Measurements from ENCODE around the gene CPA4. TPM values are rescaled to one million over a fixed set of nuclear protein-coding genes. Genes with fewer than 3 reads are reported as not detected.

CPA4 gene
- total RNA-seq, 4 donors from 2014 or later, result 68.7 to 116 (median 83.0) TPM

GRCh38 chr7:130298544-130299326, 5.8 kb downstream of the CPA4 start:
- no peaks in the 10 kb centered on the region for H3K27me3 ChIP-seq
- no peak for DNase-seq (ENCODE audit: low spot score in 2 of 2)
- H3K4me1 ChIP-seq, result peaks cover 39% of the 10 kb centered on the region
- WGBS, result 75% methylated on average over 5 of the region's 5 CpGs
- H3K9me3 ChIP-seq, result no peaks in the 10 kb centered on the region
- no peak overlapping the region for H3K4me3 ChIP-seq
- peak overlapping the region; percentile 21 for H3K27ac ChIP-seq
- H3K36me3 ChIP-seq, result no peaks in the 10 kb centered on the region
- no peak for TF ChIP-seq POLR2A (IDR thresholded peaks at IDR 0.05)
- TF ChIP-seq POLR2AphosphoS5 (IDR thresholded peaks at IDR 0.05), result no peak
- TF ChIP-seq, protein P1, sequence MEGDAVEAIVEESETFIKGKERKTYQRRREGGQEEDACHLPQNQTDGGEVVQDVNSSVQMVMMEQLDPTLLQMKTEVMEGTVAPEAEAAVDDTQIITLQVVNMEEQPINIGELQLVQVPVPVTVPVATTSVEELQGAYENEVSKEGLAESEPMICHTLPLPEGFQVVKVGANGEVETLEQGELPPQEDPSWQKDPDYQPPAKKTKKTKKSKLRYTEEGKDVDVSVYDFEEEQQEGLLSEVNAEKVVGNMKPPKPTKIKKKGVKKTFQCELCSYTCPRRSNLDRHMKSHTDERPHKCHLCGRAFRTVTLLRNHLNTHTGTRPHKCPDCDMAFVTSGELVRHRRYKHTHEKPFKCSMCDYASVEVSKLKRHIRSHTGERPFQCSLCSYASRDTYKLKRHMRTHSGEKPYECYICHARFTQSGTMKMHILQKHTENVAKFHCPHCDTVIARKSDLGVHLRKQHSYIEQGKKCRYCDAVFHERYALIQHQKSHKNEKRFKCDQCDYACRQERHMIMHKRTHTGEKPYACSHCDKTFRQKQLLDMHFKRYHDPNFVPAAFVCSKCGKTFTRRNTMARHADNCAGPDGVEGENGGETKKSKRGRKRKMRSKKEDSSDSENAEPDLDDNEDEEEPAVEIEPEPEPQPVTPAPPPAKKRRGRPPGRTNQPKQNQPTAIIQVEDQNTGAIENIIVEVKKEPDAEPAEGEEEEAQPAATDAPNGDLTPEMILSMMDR (IDR thresholded peaks at IDR 0.05), result no peak
- no peak for TF ChIP-seq EP300 (IDR thresholded peaks at IDR 0.05)

- H3K27ac ChIP-seq, result peak overlapping the region; percentile 21
- DNase-seq (ENCODE audit: low spot score in 2 of 2), result no peak
- WGBS, result 54% methylated on average over 7 of the region's 7 CpGs
Measured at GRCh38 chr7:130299866-130300265, 6.9 kb downstream of the CPA4 start.

GRCh38 chr7:130301501-130302020, 8.6 kb downstream of the CPA4 start:
- WGBS, result 86% methylated on average over 8 of the region's 8 CpGs
- H3K4me1 ChIP-seq, result peaks cover 13% of the 10 kb centered on the region
- TF ChIP-seq EP300 (IDR thresholded peaks at IDR 0.05) (no peak), POLR2AphosphoS5 (IDR thresholded peaks at IDR 0.05) (no peak), POLR2A (IDR thresholded peaks at IDR 0.05) (no peak)
- TF ChIP-seq, protein P1 (IDR thresholded peaks at IDR 0.05), result no peak
- DNase-seq (ENCODE audit: low spot score in 2 of 2), result no peak
- H3K27ac ChIP-seq, result no peak overlapping the region
- peaks cover 11% of the 10 kb centered on the region for H3K36me3 ChIP-seq
- no peak overlapping the region for H3K4me3 ChIP-seq
- no peaks in the 10 kb centered on the region for H3K9me3 ChIP-seq
- no peaks in the 10 kb centered on the region for H3K27me3 ChIP-seq

More at GRCh38 chr7:130299866-130300265, 6.9 kb downstream of the CPA4 start:
- Histone ChIP-seq H3K9me3 (no peaks in the 10 kb centered on the region), H3K4me3 (no peak overlapping the region), H3K4me1 (peaks cover 29% of the 10 kb centered on the region), H3K27me3 (no peaks in the 10 kb centered on the region), H3K36me3 (peaks cover 8% of the 10 kb centered on the region)
- TF ChIP-seq POLR2A (IDR thresholded peaks at IDR 0.05) (no peak), EP300 (IDR thresholded peaks at IDR 0.05) (no peak), POLR2AphosphoS5 (IDR thresholded peaks at IDR 0.05) (no peak)
- TF ChIP-seq, protein P1 (IDR thresholded peaks at IDR 0.05), result no peak

DNA sequence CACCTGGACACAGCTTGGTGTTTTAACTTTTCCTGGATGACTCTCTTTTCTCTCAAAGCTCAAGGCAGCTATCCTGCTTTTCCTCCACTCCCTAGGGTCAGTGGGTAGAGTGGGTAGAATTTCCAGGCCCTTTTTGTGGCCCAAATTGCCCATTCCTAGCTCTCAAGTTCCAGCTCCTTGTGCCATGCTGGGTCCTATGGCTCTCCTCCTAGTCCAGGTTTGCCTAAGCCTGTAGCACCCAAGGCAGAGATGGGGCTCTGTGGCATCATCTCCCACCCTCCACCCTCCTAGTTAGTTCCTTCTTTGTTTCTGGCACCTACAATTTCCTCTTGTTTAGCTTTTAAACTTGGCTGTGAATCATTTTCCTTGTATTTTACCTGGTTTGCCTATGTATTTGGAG, 9.7 kb downstream of the CPA4 start:
- no peak overlapping the region for H3K27ac ChIP-seq

GRCh38 chr7:130303127-130303526, 10.2 kb downstream of the CPA4 start:
- WGBS, result 74% methylated on average over 2 of the region's 2 CpGs
- peaks cover 11% of the 10 kb centered on the region for H3K36me3 ChIP-seq
- H3K4me1 ChIP-seq, result peaks cover 13% of the 10 kb centered on the region
- no peak overlapping the region for H3K4me3 ChIP-seq
- DNase-seq (ENCODE audit: low spot score in 2 of 2), result no peak
- no peaks in the 10 kb centered on the region for H3K27me3 ChIP-seq
- no peak for TF ChIP-seq POLR2AphosphoS5 (IDR thresholded peaks at IDR 0.05)
- TF ChIP-seq, protein P1 (IDR thresholded peaks at IDR 0.05), result no peak
- TF ChIP-seq EP300 (IDR thresholded peaks at IDR 0.05), result no peak
- TF ChIP-seq POLR2A (IDR thresholded peaks at IDR 0.05), result no peak
- H3K27ac ChIP-seq, result no peak overlapping the region
- no peaks in the 10 kb centered on the region for H3K9me3 ChIP-seq

More for the DNA sequence above, 9.7 kb downstream of the CPA4 start:
- H3K36me3 ChIP-seq, result peaks cover 11% of the 10 kb centered on the region
- DNase-seq (ENCODE audit: low spot score in 2 of 2), result no peak
- TF ChIP-seq EP300 (IDR thresholded peaks at IDR 0.05) (no peak), POLR2AphosphoS5 (IDR thresholded peaks at IDR 0.05) (no peak), POLR2A (IDR thresholded peaks at IDR 0.05) (no peak)
- TF ChIP-seq, protein P1 (IDR thresholded peaks at IDR 0.05), result no peak
- no peaks in the 10 kb centered on the region for H3K27me3 ChIP-seq
- peaks cover 13% of the 10 kb centered on the region for H3K4me1 ChIP-seq
- no peaks in the 10 kb centered on the region for H3K9me3 ChIP-seq
- H3K4me3 ChIP-seq, result no peak overlapping the region

All from suprapubic skin (tissue), 4 donors.